K562 (cell line): ENCODE data around the gene CLK3. TPM values are rescaled to one million over a fixed set of nuclear protein-coding genes. Genes with fewer than 3 reads are reported as not detected.

ENCODE experiments used
- ARID3B ChIP-seq: fragments of 250-450 bp; sonication (Bioruptor Pico); IDR thresholded peaks from 2 replicates; pipeline ENCODE4 v1.4.0; 2020; ENCODE audit warnings: borderline replicate concordance
- BRD9 ChIP-seq: fragments of 450-650 bp; IDR thresholded peaks from 2 replicates; pipeline ENCODE4 v1.6.1; 2018; ENCODE audit warnings: low read depth; ENCODE audit not compliant: partially characterized antibody
- FOS ChIP-seq: IDR thresholded peaks from 3 replicates; pipeline ENCODE4 v1.6.1; 2011; ENCODE audit not compliant: insufficient read length; ENCODE audit errors: extremely low read depth
- GABPA ChIP-seq: fragments of 200-800 bp; sonication (Bioruptor generic); conservative IDR thresholded peaks from 2 replicates; pipeline ENCODE4 v1.6.1; 2016; ENCODE audit warnings: low read depth, missing genetic modification characterization, missing compliant biosample characterization
- GTF2A2 ChIP-seq: IDR thresholded peaks from 2 replicates; pipeline ENCODE4 v1.6.1; 2016; ENCODE audit warnings: mild to moderate bottlenecking, missing genetic modification characterization, missing compliant biosample characterization
- HDAC6 ChIP-seq: IDR thresholded peaks from 2 replicates; pipeline ENCODE4 v1.6.1; 2012; ENCODE audit warnings: low read depth, mild to moderate bottlenecking, control low read depth, inconsistent platforms, low read length, moderate library complexity
- HES1 ChIP-seq: fragments of 450-650 bp; IDR thresholded peaks from 2 replicates; pipeline ENCODE4 v1.6.1; 2016; ENCODE audit warnings: low read depth, mild to moderate bottlenecking, moderate library complexity
- HIVEP1 ChIP-seq: fragments of 250-450 bp; sonication (Bioruptor Pico); IDR thresholded peaks from 2 replicates; pipeline ENCODE4 v1.4.0; 2020; ENCODE audit warnings: mild to moderate bottlenecking
- IRF1 ChIP-seq: sonication (generic); formaldehyde crosslinking; IDR thresholded peaks from 2 replicates; pipeline ENCODE4 v1.8.0; 2022; ENCODE audit warnings: missing genetic modification reagents, mild to moderate bottlenecking, borderline replicate concordance
- KDM1A ChIP-seq, 2 experiments: fragments of 450-650 bp; IDR thresholded peaks; 2 replicates each; pipeline ENCODE4 v1.6.1; 2016; ENCODE audit warnings: mild to moderate bottlenecking in 2 of 2
- MTA2 ChIP-seq: fragments of 450-650 bp; IDR thresholded peaks from 2 replicates; pipeline ENCODE4 v1.6.1; 2016; ENCODE audit warnings: low read depth
- PML ChIP-seq: IDR thresholded peaks from 2 replicates; pipeline ENCODE4 v1.6.1; 2012; ENCODE audit warnings: low read length, inconsistent platforms
- POLR3G ChIP-seq: IDR thresholded peaks from 2 replicates; pipeline ENCODE4 v1.6.1; 2011; ENCODE audit not compliant: insufficient read length, insufficient replicate concordance; ENCODE audit errors: extremely low read depth
- RBM15 ChIP-seq: fragments of 200-400 bp; formaldehyde crosslinking; IDR thresholded peaks from 2 replicates; pipeline ENCODE4 v1.6.1; 2018; ENCODE audit warnings: mild to moderate bottlenecking, low read length, moderate library complexity; ENCODE audit not compliant: insufficient read depth
- RNF219 ChIP-seq: fragments of 250-450 bp; sonication (Bioruptor Pico); IDR thresholded peaks from 2 replicates; pipeline ENCODE4 v1.5.0; 2022; ENCODE audit warnings: mild to moderate bottlenecking
- THAP7 ChIP-seq: fragments of 250-450 bp; sonication (Bioruptor Pico); IDR thresholded peaks from 2 replicates; pipeline ENCODE4 v1.5.0; 2021
- U2AF2 ChIP-seq: fragments of 200-400 bp; formaldehyde crosslinking; optimal IDR thresholded peaks from 2 replicates; pipeline ENCODE3; 2017; ENCODE audit warnings: low read depth, mild to moderate bottlenecking, low read length
- XRCC3 ChIP-seq: fragments of 450-650 bp; IDR thresholded peaks from 2 replicates; pipeline ENCODE4 v1.6.1; 2017; ENCODE audit warnings: mild to moderate bottlenecking, moderate library complexity
- ZNF12 ChIP-seq: sonication (generic); formaldehyde crosslinking; IDR thresholded peaks from 2 replicates; pipeline ENCODE4 v1.4.0; 2020; ENCODE audit warnings: mild to moderate bottlenecking, missing genetic modification reagents
- ZNF280B ChIP-seq: fragments of 250-450 bp; sonication (Bioruptor Pico); IDR thresholded peaks from 2 replicates; pipeline ENCODE4 v1.5.1; 2021; ENCODE audit warnings: mild to moderate bottlenecking
- polyA plus RNA-seq, 8 experiments: library from polyadenylated mRNA; depleted of rRNA in 4 of 8; stranded (reverse) in 5 of 8; unstranded in 3 of 8; fragments of >200 nt; fragmentation: Nextera tagmentation in 2 of 8; fragmentation: Illumina TruSeq in 1 of 8; extraction: Ambion mirVana in 2 of 8; extraction: Trizol in 1 of 8; gene quantifications; 2 replicates each; pipeline versions ENCODE4 v1.2.1 to v1.2.3, GENCODE V29; 2011 to 2014; ENCODE audit warnings: inconsistent platforms in 1 of 8, missing spikeins in 1 of 8
- total RNA-seq, 7 experiments: library from RNA; depleted of rRNA in 6 of 7; stranded (reverse); fragments of >200 nt in 6 of 7; fragmentation: Illumina TruSeq in 2 of 7; extraction: Trizol in 2 of 7; gene quantifications; 2 replicates each; pipeline versions ENCODE4 v1.2.1 to v1.2.3, GENCODE V29; 2011 to 2021; ENCODE audit warnings: low replicate concordance in 1 of 7

Gene CLK3
- total and polyA plus RNA-seq, 9 of the 15 experiments (the other 6 are each of a cell fraction or from before 2014, with no cell fraction given) = 1.2 to 95.2 (median 51.7) TPM

GRCh38 chr15:74580538-74581350 is 34.9 kb upstream of the CLK3 start (continued):
- TF ChIP-seq RNF219 (CRISPR knock-in tag) (no peak), GABPA (tag) (no peak), XRCC3 (no peak), IRF1 (CRISPR knock-in tag) (no peak), MTA2 (peak; percentile 44; the same call in 1 of the 2 replicates), BRD9 (no peak), ARID3B (CRISPR knock-in tag) (no peak), HES1 (no peak), KDM1A (IDR thresholded peaks at IDR 0.05) (peak; percentile 88 to 91), POLR3G (no peak), HDAC6 (no peak), PML (no peak), HIVEP1 (CRISPR knock-in tag) (no peak), GTF2A2 (tag) (no peak), RBM15 (no peak), ZNF12 (CRISPR knock-in tag) (no peak), THAP7 (CRISPR knock-in tag) (no peak), ZNF280B (CRISPR knock-in tag) (no peak), FOS (no peak), U2AF2 (no peak)
